Activated CD4-positive, alpha-beta T cell treated with anti-CD3 and anti-CD28 coated beads, Interleukin-2, amount 50 U/mL, for 48 hours (primary cell): ENCODE results near the gene C2orf49.
"Not testable (repeated sequence)": the region's sequence is repeated elsewhere in the genome, so short reads cannot be mapped to it uniquely, and the experiment has no call there.

Source experiments
- DNase-seq, 2 experiments: peaks; one replicate each; pipeline ENCODE4 v3.0.0-alpha.2; 2020

The C2orf49 gene

DNA sequence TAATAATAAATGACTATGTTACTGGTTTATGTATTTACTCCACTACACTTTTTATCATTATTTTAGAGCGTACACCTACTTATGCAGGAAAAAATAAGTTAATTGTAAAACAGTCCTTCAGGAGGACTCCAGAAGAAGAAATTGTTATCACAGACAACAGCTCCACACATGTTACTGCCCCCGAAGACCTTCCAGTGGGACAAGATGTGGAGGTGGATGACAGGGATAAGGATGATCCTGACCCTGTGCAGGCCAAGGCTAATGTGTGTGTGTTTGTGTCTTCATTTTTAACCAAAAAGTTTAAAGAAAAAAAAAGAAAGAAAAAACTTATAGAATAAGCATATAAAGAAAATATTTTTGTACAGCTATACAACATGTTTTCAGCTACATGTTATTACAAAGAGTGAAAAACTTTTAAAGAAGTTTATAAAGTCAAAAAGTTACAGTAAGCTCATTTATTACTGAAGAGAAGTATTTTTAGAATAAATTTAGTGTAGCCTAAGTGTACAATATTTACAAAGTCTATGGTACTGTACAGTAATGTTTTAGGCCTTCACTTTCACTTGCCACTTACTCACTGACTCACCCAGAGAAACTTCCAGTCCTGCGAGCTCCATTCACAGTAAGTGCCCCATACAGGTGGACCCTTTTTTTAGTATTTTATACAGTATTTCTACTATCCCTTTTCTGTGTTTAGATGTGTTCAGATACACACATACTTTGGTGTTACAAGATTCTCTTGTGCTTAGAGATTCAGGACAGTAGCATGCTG lies 15.3 kb upstream of the C2orf49 start:
- no peak for DNase-seq

DNA sequence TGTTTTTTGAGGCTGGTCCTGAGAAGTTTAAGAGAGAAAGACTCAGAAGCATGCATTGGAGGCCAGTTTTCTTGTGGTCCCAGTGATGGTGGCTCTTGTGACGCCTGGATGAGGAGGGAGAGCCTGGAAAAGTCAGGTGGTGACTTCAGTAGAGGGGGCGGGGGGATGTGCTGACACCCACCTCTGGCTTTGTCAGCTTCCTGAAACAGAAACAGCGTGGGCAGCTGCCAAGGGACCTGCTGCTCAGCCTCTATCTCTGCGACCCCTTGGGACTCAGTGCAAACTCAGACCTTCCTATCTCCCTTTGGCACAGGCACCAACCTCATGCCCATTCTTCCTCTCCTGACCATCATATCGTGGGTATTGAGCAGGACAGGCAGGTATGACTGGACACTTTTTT lies 14.2 kb upstream of the C2orf49 start:
- DNase-seq, result no peak

DNA sequence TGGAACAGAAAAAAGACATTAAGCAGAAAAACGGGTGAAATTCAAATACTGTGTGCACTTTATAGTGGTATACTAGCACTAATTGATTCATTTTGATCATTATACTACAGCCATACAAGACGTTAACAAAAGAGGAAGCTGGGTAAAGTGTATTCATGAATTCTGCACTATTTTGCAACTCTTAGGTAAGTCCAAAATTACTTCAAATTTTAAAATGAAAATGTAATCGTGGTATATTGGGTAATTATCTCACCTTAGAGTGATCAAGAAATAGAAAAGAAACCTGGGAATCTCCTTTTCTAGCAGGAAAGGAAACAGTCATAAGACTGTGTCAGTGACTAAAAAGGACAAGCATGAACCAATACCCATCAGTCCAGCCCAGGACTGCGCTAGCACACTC lies 13.2 kb upstream of the C2orf49 start:
- no peak for DNase-seq

DNA sequence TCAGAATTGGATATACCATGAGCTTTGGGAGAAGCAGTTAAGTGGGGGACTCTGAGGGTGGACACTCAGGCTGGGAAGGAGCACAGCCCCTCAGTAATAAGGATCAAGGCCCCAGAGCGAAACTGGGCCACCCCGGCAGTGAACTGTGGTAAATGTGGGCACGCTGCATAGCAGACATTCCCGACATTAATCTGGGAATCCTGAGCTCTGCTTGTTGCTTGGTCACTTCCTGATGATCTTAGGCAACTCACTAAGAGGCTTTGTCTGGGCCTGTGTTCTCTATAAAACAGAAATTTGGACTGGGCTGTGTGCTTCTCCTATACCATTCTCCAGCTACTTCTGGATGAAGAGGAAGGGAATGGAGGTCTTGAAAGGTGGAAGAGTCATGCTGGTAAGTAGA lies 12.6 kb upstream of the C2orf49 start:
- no peak for DNase-seq

DNA sequence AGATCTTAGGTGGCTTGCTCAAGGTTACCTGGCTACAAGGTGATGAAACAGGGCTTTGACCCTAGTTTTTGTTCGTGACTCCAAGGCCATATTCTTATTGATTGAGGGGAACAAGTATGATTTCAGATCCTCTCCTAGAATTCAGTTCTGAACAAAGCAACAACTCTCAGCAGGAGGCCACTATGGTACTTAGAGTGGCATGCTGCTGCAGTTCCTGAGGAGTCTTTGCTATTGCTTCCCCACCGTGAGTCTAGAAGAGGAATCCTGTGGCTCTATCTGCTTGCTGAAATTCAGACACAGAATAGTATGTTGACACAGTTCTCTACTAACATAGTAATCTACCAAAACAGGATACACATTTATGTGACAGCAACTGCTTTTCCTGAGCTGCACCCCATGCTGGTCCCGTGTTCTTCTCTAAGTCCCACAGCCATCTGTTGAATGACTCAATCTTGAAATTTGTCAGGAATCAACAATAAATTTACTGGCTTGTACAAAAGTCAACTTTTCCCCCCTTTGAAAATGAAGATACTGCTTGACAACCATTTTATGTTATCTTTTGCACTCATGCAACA lies 11.9 kb upstream of the C2orf49 start:
- no peak for DNase-seq

DNA sequence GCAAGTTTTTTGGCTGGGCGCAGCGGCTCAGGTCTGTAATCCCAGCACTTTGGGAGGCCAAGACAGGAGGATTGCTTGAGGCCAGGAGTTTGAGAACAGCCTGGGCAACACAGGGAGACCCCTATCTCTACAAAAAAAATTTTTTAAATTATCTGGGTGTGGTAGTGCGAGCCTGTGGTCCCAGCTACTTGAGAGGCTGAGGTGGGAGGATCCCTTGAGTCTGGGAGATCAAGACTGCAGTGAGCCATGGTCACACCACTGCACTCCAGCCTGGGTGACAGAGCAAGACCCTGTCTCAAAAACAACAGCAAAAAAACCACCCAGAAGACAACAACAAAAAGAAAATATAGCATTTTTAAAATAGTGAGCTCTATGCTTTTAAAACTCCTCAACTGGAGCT lies 10.1 kb upstream of the C2orf49 start:
- not testable (repeated sequence) for DNase-seq

DNA sequence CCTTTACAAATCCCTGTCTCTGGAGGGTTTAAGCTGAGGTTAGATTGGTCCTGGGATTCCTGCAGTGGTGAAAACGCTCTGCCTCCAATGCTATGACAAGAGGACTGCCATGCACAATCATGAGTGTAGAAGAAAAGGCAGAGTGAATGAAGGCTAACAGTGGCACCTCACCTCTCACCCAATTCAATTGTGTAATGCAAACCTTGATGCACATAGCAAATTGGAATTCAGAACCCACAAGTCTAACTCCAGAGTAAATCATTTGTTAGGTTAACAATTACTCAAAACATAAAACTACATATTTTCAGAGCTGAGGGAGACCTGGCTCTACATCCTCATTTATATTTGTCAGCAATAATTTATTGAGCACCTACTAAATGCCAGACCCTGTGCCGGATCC lies 9.7 kb upstream of the C2orf49 start:
- no peak for DNase-seq

DNA sequence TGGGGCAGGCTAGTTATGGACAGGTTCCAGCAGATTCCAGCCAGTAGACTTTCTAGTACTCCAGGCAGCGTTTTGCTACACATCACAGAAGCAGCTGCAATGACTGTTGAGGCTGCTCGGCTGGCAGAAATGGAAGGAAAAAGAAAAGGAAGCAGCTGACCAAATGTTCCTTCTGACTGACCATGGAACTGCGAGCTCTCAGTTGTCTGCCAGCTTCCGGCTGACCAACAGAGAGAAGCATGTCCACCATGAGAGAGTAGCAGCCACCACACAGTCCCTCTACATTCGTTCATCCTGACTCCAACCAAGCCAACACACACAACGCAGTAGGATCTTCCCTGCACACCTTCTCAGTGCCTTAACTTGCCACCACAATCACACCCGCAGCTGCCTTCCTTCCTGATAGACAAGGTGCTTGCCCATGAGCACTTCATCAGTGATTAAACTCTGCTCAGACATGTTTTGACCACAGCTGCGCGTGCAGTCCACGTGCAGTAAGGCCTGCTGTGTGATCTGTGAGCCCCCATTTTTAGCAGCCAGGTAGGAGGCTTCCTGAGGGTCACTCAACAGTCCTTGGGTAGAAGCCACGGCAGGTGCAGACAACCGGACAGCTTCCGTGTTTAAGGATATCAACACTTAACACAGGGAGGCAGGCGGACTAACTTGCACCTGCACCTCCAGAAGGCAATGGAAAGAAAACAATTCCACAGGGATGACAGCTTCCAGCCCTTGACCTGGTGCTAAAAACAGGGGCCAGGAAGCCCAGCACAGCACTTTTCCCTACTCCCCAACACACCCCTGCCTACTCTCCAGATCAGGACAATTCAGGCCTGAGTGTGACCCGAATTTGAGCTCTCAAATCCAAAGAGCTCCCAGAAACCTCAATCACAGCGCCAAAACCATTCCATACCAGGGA lies 8.8 kb upstream of the C2orf49 start:
- DNase-seq, result peak; percentile 17 to 40

DNA sequence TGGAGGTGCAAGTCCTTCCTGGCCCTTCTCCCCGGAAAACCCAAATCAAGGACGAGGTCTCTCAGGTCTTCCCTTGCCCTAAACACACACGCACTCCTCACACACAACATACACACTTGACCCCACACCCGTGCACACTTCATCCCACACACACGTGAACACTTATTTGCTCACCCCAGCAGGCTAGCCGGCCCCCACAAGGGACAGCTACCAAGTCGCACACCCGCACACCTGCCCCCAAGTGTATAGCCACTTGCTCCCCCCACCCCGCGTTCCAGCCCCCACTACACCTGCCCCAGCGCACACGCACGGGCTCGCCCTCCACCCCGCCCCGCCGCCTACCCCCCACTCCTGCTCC lies 8.2 kb upstream of the C2orf49 start:
- DNase-seq, result peak; percentile 4 to 36

DNA sequence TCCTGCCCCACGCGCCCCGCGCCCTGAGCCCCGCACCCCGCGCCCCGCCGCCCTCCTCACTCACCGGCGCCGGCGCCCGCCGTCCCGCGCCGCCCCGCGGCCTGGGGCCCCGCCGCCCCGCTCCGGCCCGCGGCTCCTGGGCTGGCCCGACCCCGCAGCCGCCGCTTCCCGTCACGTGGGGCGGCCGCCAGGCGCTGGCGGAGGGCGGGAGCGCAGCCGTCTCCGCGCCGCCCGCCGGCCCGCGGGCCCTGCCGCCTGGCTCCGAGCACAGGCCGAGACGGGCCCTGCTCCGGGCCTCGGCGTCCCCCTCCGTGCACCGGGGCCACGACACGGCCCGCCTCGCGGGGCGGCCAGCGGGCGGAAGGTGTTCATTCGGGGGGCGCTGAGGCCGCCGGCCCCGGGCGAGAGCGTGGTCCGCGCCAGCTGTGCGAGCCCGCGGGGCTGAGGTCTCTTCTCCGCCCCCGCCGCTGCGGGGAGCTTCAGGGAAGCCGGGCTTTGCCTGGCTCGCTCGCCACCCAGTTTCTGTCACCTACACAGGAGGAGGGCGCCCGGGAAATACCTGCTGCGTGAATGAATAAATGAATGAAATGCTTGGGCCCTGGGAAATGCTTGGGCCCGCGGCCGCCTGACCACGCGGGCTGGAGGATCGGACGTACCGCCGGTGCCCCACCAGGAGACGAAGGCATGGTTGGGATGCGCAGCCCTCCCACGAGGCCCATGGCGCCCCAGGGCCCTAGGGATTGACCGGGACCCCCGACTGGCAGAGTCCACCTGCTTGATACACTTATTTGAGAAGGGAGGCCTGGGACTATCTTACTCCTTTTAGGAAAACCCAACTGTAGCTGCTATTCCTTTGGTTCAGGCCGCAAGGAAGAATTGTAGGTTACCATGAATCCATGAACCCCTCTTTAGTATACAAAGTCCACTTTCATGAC lies 7.5 kb upstream of the C2orf49 start, which contains the start of gene TGFBRAP1:
Gene TGFBRAP1, minus strand, starts transcription at position 175 of the 935 bp plus-strand sequence. CDS start 21,434 bp downstream, outside the sequence.
- DNase-seq, result peak; percentile 45 to 57

DNA sequence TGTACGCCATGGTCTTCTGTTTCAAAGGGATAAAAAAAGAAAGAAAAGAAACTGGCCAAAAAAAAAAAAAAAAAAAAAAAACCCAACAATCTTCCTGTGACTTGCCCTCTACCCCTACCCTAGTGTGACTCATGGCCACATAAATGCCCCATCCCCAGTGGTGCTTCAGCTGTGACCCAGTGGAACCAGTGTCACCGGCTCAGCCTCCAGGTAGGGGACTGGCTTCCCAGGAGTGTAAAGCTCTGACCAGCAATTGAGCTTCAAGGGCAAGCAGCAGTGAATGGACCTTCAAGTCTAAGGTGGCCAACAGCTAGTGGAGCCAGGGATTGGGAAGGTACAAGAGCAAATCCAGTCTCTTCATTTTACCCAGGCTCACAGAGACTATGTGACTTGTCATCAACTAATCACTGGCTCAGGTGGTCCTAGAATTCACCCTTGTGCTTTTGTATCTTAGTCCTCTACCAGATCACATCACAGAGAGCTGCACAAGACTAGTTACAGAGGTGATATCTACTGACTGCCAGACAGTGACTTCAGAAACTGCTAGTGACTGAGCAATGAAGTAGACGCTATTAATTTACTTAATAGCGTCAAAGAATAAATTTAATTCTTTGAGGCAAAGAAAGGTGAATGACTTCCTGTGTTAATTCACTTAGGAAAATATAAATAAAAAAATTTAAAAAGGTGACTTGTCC lies 6.5 kb upstream of the C2orf49 start:
- peak; percentile 17 to 25 for DNase-seq

DNA sequence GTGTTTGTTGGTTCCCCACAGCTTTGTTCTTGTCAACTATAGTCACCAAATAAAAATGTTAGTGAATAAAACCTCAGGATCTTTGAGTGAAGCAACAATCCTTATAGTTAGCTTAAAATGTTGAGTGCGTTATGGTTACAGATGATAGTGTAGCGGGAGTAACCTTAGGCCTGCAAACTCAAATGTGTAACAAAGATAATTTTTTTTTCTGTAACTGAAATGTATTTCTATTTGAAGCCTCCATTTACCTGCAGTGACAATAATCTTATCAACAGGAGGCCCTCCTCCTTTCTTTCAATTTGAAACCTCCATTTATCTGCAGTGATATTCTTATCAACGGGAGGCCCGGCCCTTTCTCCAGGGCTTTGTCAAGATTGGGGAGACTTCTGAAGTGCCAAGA lies 3.1 kb upstream of the C2orf49 start:
- no peak for DNase-seq

DNA sequence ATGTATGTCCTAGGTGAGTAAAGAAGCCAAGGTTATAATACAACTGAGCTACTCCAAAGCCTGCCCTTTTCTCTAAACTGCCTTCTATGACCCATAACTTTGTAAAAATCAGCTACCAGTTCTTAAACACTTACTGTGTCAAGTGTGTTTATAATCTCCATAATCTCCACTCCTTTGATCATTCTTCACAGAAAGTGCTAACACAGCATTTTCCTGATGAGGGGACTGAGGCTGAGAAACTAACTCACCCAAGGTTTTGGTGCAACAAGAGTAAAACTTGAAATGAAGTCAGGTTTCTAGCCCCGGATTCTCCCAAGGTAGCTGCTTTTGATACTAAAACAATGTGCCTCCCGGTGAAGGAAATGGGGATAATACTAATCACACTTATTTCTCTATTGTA lies 1.9 kb upstream of the C2orf49 start:
- DNase-seq, result no peak

DNA sequence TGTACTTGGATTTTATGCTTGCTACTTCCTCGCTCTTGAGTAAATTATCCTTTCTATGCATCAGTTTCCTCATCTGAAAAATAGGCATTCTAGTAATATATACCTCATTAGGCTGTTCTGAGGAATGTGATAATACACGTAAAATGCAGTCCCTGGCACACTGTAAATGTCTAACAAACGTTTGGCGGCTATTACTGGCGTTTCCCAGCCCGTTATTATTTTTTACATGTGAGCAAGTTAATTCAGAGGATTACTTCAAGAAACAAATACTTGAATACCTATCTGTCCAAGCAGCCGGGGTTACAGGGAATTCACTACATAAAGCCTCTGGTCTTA lies 586 bp upstream of the C2orf49 start:
- no peak for DNase-seq

DNA sequence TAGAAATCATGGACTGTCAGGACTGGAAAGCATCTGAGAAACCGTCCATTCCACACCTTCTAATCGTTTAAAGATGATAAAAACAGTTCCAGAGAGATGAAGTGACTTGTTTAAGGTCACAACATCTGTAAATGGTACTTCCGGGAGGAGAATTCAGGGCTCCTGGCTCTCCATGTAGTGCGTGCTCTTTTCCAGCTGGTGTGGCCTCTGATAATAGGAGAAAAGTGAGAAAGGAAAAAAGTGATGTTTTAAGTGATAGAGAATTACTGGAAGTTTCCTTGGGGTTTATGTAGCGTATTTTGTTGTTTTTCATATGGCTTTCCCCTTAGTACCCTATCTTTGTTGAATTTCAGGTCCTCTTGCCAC lies 663 bp downstream of the C2orf49 start:
- no peak for DNase-seq

DNA sequence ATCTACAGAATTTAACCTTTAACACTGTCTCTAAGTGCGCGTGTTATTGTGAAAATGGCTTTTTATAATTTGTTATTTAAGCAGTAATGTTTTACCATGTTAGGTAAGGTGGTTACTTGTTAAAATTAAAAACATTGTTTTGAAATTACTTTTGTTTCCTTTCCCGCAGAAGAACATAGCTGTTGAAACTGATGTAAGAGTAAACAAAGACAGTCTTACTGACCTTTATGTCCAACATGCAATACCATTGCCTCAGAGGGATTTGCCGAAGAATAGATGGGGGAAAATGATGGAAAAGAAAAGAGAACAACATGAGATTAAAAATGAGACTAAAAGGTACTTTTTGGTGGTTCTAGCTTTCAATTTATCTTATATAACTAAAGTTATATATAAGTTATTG lies 2.1 kb downstream of the C2orf49 start:
- DNase-seq, result no peak

DNA sequence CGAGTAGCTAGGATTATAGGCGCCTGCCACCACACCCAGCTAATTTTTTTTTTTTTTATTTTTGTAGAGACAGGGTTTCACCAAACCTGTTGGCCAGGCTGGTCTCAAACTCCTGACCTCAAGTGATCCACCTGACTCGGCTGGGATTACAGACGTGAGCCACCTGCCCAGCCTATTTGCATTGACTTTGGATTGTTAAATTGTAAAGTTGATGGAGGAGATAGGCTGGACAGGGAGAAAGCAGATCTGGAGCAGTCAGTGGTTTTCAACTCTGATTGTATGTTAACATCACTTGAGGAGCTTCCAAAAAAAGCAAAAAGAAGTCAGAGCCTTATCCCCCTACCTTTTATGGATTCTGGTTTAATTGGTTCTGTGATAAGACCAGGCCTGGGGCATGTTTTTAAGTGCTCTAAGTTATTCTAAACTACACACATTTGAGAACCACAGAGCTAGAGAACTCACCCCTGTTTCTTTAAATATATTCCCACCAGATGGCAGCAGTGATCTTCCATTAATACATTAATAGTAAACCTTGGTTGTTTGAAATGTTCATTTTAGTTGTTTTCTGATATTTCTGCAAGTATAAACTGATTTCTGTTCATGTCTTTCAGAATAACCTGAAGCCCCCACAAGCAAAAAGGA lies 7.5 kb downstream of the C2orf49 start:
- DNase-seq, result no peak

DNA sequence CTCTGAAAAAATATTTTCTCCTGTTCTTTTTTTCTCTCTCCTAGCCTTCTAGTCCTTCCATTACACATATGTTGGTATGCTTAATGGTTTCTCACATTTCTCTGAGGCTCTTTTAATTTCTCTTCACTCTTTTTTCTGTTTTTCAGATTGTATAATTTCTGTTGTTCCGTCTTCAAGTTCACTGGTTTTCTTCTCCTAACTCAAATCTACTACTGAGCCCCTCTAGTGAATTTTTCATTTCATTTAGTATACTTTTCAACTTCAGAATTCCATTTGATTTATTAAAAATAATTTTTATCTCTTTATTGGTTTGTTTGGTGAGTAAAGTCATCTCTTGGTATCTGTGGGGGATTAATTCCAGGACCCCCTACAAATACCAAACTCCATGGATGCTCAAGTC lies 19.8 kb downstream of the C2orf49 start:
- no peak for DNase-seq

DNA sequence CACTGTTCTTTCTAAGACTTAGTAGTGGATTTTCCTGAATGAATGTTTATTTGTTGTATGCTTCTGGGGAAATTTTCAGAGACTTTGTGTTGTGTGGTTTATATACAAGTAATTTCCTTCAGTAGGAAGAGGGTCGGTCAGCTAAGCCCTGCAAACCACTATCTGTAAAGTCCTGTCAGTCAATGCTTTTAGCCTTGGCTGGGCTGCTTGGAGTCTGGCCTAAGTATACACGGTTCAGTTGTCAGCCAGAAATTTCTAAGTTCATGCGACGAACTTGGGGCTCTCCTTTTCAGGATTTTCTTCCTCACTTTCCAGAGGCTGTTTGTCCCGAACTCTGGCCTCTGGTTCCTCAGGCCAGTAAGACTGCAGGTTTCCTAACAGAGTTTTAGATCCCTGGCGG lies 21.3 kb downstream of the C2orf49 start:
- no peak for DNase-seq

DNA sequence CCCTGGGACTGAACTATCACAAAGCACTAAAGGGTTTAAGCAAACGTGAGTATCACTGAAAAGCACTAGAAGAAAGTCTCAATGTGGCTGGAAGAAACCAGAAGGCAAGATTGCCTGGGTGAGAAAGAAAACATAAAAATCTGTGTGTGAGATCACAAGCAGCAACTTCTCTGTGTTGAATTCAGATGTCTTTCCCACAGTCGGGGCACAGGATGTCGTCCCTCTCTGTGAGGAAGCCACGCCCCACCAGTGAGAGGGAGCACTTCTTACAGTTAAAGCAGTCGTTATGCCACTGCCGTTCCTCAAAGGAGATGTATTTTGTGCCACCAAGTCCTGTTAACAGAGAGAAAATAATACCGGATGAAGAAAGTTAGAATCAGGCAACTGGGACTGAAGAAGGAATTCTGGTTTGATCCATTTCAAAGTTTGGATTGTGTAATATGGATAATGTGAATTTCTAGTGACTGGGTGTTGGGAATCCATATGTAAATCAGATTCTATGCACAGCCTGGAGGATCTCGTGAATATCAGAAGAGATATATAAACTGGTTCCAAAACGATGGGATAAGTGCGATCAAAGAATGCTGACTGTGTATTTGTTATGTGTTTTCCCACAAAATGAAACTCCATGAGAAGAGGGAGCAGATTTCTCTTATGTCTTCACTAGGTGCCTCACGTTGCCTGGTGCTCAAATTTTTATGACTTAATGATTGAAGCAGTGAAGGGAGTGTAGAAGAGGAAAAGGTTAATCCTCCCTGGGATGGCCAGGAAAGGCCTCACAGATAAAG lies 24.0 kb downstream of the C2orf49 start:
- peak; percentile 22 to 34 for DNase-seq
